Activated CD8-positive, alpha-beta memory T cell treated with anti-CD3 and anti-CD28 coated beads, Interleukin-2, amount 50 U/mL, for 24 hours (primary cell): ENCODE results near the gene MALT1.
"Not testable (repeated sequence)": the region's sequence is repeated elsewhere in the genome, so short reads cannot be mapped to it uniquely, and the experiment has no call there.

ENCODE experiments used
- DNase-seq: peaks from one replicate; pipeline ENCODE4 v3.0.0-alpha.2; 2020; ENCODE audit errors: extremely low read depth

MALT1 gene

DNA sequence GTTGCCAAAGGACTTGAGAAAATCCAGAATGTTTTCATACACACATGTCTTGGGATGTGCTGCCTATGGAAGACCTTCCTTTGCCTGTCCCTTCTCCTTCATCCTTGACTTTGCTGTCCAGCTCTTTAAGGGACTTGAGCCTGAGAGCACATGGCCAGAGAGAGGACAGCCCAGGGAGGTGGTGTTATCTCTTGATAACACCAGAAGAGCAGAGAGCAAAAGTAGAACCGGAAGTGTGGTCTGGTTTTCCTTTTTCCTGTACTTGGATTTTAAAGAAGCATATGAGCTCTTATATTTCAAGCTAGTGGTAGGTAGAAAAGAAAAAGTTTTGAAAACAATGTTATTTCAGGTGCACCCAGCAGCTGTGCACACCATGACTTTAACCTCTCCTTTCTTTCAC, 99.3 kb downstream of the MALT1 start:
- DNase-seq: no peak

DNA sequence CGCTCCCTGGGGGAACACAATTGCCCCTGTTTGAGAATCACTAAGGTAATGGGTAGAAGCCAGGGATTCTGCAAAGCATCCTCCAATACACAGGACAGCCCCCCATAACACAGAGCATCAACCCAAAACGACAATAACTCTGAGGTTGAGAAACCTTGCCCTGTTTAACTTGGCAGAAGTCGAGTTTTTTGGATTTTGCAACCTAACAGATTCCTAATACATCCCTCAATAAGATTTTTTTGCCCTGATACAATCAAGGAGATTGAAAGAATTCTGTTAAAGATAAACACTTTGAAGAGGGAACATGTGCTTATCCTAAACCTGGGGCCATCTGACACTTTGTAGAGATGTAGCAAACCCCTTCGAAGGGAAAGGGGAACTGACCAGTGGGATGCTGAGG, 100.9 kb downstream of the MALT1 start:
- DNase-seq: no peak

DNA sequence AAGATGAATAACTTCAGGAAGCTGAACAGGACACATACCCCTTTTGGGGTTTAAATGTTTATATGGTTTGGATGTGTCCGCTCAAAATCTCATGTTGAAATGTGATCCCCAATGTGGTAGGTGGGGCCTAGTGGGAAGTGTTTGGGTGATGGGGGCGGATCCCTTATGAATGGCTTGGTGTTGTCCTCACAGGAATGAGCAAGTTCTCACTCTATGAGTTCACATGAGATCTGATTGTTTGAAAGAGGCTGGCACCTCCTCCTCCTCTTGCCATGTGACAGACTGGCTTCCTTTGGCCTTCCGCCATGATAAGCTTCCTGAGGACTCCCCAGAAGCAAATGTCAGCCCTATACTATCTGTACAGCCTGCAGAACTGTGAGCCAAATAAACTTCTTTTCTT, 104.8 kb downstream of the MALT1 start:
- DNase-seq: no peak

GRCh38 chr18:58776541-58776940, 105.3 kb downstream of the MALT1 start:
- not testable (repeated sequence) for DNase-seq

GRCh38 chr18:58777471-58777870, 106.2 kb downstream of the MALT1 start:
- DNase-seq: no peak

GRCh38 chr18:58779529-58779928, 108.3 kb downstream of the MALT1 start:
- DNase-seq: no peak

GRCh38 chr18:58780045-58780444, 108.8 kb downstream of the MALT1 start:
- DNase-seq: no peak

GRCh38 chr18:58781627-58782194, 110.4 kb downstream of the MALT1 start:
- DNase-seq: peak; percentile 39

- no peak for DNase-seq
Measured at GRCh38 chr18:58784601-58785137, 113.4 kb downstream of the MALT1 start.

DNA sequence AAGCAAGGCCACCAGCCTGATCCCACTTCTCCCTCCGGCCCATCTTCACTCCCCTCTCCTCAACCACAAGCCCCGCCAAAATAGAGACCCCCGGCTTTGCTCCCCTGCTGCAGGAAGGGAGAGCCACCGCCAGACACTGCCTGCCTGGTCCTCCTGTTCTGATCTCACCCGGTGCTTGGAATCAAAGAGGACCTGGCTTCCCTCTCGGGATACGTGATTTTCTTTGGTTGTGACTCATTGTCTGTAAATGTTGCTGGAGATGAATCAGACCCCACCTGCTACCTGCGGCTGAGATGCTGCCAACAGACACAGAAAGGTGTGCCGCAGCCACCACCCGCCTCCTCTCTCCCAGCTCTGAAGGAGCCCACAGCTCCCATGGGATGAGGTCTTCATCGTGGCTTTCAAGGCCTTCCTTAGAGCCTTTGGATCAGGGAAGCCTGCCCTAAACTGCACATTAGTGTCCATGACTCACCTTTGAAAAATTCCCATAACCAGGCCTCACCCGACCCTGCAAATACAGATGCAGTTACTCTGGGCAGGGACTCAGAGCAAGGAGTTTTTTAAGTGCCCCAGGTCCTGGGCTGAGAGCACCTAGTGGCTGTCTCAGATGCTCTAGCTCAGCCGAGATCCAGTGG, 114.0 kb downstream of the MALT1 start:
- no peak for DNase-seq

- DNase-seq: no peak
Measured at GRCh38 chr18:58785870-58786269, 114.6 kb downstream of the MALT1 start.

DNA sequence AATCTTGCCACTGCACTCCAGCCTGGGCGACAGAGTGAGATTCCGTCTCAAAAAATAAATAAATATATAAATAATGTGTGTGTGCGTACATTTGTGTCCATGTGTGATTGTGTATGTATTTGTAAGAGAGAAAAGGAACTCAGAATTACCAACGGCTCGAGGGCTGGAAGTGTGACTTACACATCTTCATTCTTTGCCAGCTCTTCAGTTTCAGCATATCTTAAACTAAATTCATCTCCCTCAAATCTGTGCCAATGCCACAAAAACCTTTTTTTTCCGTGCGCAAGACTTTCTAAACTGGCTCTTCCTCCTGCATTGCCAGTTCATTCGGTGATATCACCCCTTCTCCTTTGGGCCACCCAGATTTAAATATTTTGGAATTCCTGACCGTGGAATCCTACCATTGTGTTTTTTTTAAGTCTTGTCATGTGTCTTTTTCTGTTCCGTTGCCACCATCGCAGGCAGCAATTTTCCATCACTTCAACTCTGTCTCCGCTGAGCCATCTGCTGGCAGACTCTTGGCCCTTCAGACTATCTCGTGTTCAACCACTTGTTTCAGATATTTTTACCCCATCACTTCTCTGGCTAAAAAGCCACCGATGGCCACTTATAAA, 116.4 kb downstream of the MALT1 start:
- no peak for DNase-seq

GRCh38 chr18:58788470-58788869, 117.2 kb downstream of the MALT1 start:
- no peak for DNase-seq

DNA sequence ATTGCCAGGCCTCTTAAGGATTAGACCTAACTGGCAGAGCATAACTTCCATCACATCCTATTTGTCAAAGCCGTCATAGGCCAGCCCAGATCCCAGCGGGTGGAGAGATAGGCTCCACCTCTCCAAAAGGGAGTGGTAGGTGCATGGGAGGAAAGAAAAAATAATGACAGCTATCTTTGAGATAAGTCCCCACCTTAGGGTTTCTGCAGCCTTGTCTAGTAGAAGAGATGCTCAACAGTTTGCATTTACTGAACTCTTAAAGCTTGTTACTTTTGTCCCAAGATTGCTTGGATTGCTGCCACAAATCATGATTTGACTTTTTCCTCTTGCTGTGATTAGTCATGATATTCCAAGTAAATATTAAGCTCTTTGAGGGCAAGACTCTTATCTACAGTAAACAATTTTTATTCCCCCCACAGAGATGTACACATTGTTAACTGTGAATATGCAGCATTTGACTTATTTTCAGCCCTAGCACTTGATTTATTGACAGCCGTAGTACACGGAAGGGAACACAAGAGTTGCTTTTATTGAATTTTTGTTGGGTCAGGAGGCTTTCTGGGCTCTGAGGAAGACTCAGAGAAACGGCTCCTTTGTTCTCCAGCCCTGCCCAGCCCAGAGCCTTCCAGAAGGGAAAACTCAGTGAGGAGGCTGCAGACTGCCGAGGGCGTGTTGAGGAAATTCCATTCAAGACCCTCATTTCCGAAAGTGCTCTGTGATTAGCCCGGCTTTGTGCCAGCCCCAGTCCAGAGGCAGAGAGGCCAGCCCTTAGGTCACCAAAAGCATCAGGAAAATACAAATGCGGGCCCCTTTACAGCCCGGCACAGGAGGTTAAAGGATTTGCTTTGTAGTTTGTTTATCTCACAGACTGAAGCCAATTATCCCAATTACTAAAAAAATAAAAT, 118.0 kb downstream of the MALT1 start:
- DNase-seq: no peak

DNA sequence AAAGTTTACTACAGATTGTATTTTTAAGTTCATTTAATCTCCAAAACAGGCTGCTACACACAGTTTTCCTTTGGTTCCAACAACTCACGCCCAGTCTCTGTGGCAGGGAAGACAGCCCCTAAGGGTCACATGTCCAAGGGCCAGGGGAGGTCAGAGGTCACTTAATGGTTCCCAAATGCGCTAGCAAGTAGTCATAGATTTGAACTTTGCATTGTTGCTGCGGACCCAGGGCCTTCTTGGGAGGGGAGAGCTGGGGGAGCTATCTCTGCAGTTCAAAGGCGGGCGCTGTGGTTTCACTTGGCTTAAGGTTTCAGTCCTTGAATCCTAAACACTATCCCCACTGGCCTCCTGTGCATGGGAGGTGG, 118.6 kb downstream of the MALT1 start:
- DNase-seq: no peak

GRCh38 chr18:58792086-58792485, 120.8 kb downstream of the MALT1 start:
- no peak for DNase-seq

GRCh38 chr18:58793361-58793760, 122.1 kb downstream of the MALT1 start:
- no peak for DNase-seq

GRCh38 chr18:58796220-58796619, 125.0 kb downstream of the MALT1 start:
- DNase-seq: no peak

- no peak for DNase-seq
Measured at GRCh38 chr18:58800582-58800981, 129.3 kb downstream of the MALT1 start.

DNA sequence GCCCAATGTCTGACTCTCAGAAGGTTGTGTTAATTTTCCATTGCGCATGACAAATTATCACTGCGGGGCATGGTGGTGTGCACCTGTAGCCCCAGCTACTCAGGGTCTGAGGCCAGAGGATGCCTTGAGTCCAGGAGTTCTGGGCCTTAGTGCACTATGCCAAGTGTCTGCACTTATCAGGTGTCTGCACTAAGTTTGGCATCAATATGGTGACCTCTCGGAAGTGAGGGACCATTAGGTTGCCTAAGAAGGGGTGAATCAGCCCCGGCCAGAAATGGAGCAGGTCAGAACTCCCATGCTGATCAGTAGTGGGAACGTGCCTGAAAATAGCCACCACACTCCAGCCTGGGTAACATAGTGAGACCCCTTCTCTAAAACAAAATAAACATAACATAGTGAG, 131.7 kb downstream of the MALT1 start:
- DNase-seq: no peak

DNA sequence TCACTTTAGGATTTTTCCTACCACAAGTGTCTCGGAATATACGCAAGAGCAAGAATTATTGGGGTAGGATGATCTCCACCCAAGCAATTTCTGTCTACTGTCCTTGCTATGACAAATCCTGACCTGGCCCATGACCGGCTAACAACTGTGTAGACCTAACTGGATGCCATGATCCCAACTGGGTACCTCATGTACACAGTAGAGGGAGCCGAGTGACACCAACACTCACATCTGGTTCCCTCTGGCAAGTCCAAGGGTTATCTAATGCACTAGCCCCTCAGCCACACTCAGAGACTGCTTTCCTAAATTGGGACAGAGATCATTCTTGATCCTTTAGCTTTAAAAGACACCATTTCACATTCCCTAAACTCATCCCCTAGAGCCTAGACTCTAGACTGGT, 132.7 kb downstream of the MALT1 start:
- no peak for DNase-seq
